Urothelium cell line (cell line): Measurements from ENCODE around the gene CREB5.
"Not testable (repeated sequence)": the region's sequence is repeated elsewhere in the genome, so short reads cannot be mapped to it uniquely, and the experiment has no call there.

Source experiments
- DNase-seq: peaks from one replicate; pipeline ENCODE4 v3.0.0; 2011; ENCODE audit warnings: low spot score, mixed read lengths
- FAIRE-seq: peaks from 2 replicates; lab custom pipeline; 2011; peaks lifted over from hg19 to GRCh38; lab: Jason Lieb, UNC

Gene CREB5

GRCh38 chr7:28411876-28412662, at the start of gene CREB5:
Gene CREB5, plus strand, starts transcription at chr7:28412518. Its CDS starts 397 bp downstream, at chr7:28412915.
- DNase-seq: no peak
- peak; percentile 75 for FAIRE-seq

- DNase-seq: no peak
- FAIRE-seq: no peak
Measured at GRCh38 chr7:28362812-28363211, 49.5 kb upstream of the CREB5 start.

- DNase-seq (no peak), FAIRE-seq (no peak)
Measured at GRCh38 chr7:28364082-28364481, 48.2 kb upstream of the CREB5 start.

- peak; percentile 59 for FAIRE-seq
- DNase-seq: no peak
Measured at GRCh38 chr7:28369523-28369922, 42.8 kb upstream of the CREB5 start.

GRCh38 chr7:28371846-28372245, 40.5 kb upstream of the CREB5 start:
- no peak for DNase-seq
- no peak for FAIRE-seq

GRCh38 chr7:28373990-28374389, 38.3 kb upstream of the CREB5 start:
- FAIRE-seq: no peak
- no peak for DNase-seq

GRCh38 chr7:28375729-28376128, 36.6 kb upstream of the CREB5 start:
- DNase-seq (no peak), FAIRE-seq (no peak)

GRCh38 chr7:28376634-28377033, 35.7 kb upstream of the CREB5 start:
- FAIRE-seq (peak; percentile 67), DNase-seq (no peak)

- peak; percentile 79 for FAIRE-seq
- DNase-seq: no peak
Measured at GRCh38 chr7:28378574-28379149, 33.7 kb upstream of the CREB5 start.

GRCh38 chr7:28381466-28381865, 30.9 kb upstream of the CREB5 start:
- DNase-seq (no peak), FAIRE-seq (no peak)

GRCh38 chr7:28382144-28382543, 30.2 kb upstream of the CREB5 start:
- DNase-seq (no peak), FAIRE-seq (peak; percentile 32)

GRCh38 chr7:28383975-28384374, 28.3 kb upstream of the CREB5 start:
- no peak for DNase-seq
- FAIRE-seq: no peak

- FAIRE-seq: no peak
Measured at GRCh38 chr7:28389504-28390395, 22.6 kb upstream of the CREB5 start.

GRCh38 chr7:28390426-28390825, 21.9 kb upstream of the CREB5 start:
- DNase-seq (no peak), FAIRE-seq (no peak)

More at GRCh38 chr7:28389504-28390395, 22.6 kb upstream of the CREB5 start:
- DNase-seq: peak; percentile 42

GRCh38 chr7:28392289-28392688, 20.0 kb upstream of the CREB5 start:
- FAIRE-seq (no peak), DNase-seq (no peak)

GRCh38 chr7:28395404-28395803, 16.9 kb upstream of the CREB5 start:
- DNase-seq (no peak), FAIRE-seq (no peak)

- DNase-seq (no peak), FAIRE-seq (no peak)
Measured at GRCh38 chr7:28395831-28396230, 16.5 kb upstream of the CREB5 start.

- DNase-seq (no peak), FAIRE-seq (no peak)
Measured at GRCh38 chr7:28397141-28397540, 15.2 kb upstream of the CREB5 start.

GRCh38 chr7:28400838-28401360, 11.4 kb upstream of the CREB5 start:
- no peak for FAIRE-seq
- no peak for DNase-seq

GRCh38 chr7:28401567-28401966, 10.8 kb upstream of the CREB5 start:
- DNase-seq, FAIRE-seq: not testable (repeated sequence)

GRCh38 chr7:28405662-28406061, 6.7 kb upstream of the CREB5 start:
- FAIRE-seq (peak; percentile 32), DNase-seq (peak; percentile 83)
